Vagina (tissue), 2 donors: ENCODE data around the gene PTPRF.

ENCODE experiments used
- POLR2A ChIP-seq, 2 donors: fragments of 450-650 bp; IDR thresholded peaks; one replicate each; pipeline ENCODE4 v1.6.1; 2017; ENCODE audit warnings: antibody characterized with exemption in 2 of 2, mild to moderate bottlenecking in 2 of 2, moderate library complexity in 2 of 2
- TF ChIP-seq, protein P1 (sequence below), 3 experiments: fragments of 450-650 bp in 2 of 3; fragments of 200-600 bp in 1 of 3; sonication (generic) in 1 of 3; IDR thresholded peaks; one replicate each; pipeline ENCODE4 v1.5.1; 2017 to 2019; ENCODE audit warnings: antibody characterized with exemption in 3 of 3, mild to moderate bottlenecking in 2 of 3, moderate library complexity in 2 of 3

DNA sequence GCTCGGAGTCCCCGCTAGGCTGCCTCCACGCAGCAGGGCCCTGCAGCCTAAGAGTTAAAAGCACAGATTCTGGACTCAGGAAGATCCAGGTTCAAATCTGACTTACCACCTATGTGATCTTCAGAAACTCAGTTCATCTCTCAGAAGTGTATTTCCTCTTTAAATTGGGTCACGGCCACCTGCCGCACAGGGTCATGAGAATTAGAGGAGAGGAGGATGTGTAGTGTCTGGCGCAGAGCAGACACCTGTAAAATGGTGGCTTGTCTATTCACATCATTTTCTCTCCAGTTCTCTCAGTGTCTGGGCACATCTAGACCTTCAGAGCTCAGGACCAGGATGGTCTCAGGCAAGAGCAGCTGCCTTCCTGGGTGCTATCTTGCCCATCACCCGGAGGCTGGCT, 45.8 kb downstream of the PTPRF start:
- TF ChIP-seq, protein P1, sequence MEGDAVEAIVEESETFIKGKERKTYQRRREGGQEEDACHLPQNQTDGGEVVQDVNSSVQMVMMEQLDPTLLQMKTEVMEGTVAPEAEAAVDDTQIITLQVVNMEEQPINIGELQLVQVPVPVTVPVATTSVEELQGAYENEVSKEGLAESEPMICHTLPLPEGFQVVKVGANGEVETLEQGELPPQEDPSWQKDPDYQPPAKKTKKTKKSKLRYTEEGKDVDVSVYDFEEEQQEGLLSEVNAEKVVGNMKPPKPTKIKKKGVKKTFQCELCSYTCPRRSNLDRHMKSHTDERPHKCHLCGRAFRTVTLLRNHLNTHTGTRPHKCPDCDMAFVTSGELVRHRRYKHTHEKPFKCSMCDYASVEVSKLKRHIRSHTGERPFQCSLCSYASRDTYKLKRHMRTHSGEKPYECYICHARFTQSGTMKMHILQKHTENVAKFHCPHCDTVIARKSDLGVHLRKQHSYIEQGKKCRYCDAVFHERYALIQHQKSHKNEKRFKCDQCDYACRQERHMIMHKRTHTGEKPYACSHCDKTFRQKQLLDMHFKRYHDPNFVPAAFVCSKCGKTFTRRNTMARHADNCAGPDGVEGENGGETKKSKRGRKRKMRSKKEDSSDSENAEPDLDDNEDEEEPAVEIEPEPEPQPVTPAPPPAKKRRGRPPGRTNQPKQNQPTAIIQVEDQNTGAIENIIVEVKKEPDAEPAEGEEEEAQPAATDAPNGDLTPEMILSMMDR (IDR thresholded peaks at IDR 0.05): no peak
- TF ChIP-seq POLR2A (IDR thresholded peaks at IDR 0.05): no peak
